Osteoblast (primary cell): ENCODE data around the gene CHPF. TPM values are rescaled to one million over a fixed set of nuclear protein-coding genes. Genes with fewer than 3 reads are reported as not detected.

Experiments used
- DNase-seq: peaks from one replicate; pipeline ENCODE4 v3.0.0; 2011; ENCODE audit warnings: low spot score, mixed read lengths; ENCODE audit not compliant: insufficient read length; ENCODE audit errors: missing footprints
- H2AFZ ChIP-seq: 2 replicates; pipeline ENCODE4 v1.6.0; 2011; ENCODE audit warnings: mild to moderate bottlenecking, low read length
- H3K27ac ChIP-seq: 2 replicates; pipeline ENCODE4 v1.5.1; 2011; ENCODE audit warnings: mild to moderate bottlenecking, low read depth, low read length, moderate library complexity
- H3K27me3 ChIP-seq: 2 replicates; pipeline ENCODE4 v1.6.0; 2012; ENCODE audit warnings: mild to moderate bottlenecking, control low read depth, inconsistent platforms, low read length, moderate library complexity; ENCODE audit not compliant: insufficient read depth
- H3K36me3 ChIP-seq: 2 replicates; pipeline ENCODE4 v1.5.1; 2011; ENCODE audit warnings: mild to moderate bottlenecking, low read length, control low read depth, moderate library complexity; ENCODE audit not compliant: insufficient read depth
- H3K4me1 ChIP-seq: 2 replicates; pipeline ENCODE4 v1.5.1; 2011; ENCODE audit warnings: mild to moderate bottlenecking, low read length, control low read depth, moderate library complexity; ENCODE audit not compliant: insufficient read depth
- H3K4me2 ChIP-seq: 2 replicates; pipeline ENCODE4 v1.6.0; 2011; ENCODE audit warnings: mild to moderate bottlenecking, low read length; ENCODE audit not compliant: insufficient read depth
- H3K4me3 ChIP-seq: fragments of 200-600 bp; sonication (generic); 3 replicates; pipeline ENCODE4 v1.5.1; 2012; ENCODE audit warnings: mild to moderate bottlenecking, low read length, inconsistent platforms; ENCODE audit not compliant: insufficient read depth
- H3K79me2 ChIP-seq: 2 replicates; pipeline ENCODE4 v1.6.0; 2012; ENCODE audit warnings: mild to moderate bottlenecking, low read length, control low read depth, inconsistent platforms; ENCODE audit not compliant: insufficient read depth
- H3K9me3 ChIP-seq: 2 replicates; pipeline ENCODE4 v1.5.1; 2011; ENCODE audit warnings: low read depth, low read length, control low read depth
- H4K20me1 ChIP-seq: 2 replicates; pipeline ENCODE4 v1.6.0; 2012; ENCODE audit warnings: mild to moderate bottlenecking, low read length, control low read depth; ENCODE audit not compliant: insufficient read depth
- CTCF ChIP-seq: IDR thresholded peaks from 2 replicates; pipeline ENCODE4 v1.5.1; 2011; ENCODE audit warnings: mild to moderate bottlenecking, low read depth, low read length, moderate library complexity; ENCODE audit errors: extremely low read depth
- total RNA-seq: library from RNA; depleted of rRNA; stranded (reverse); fragments of >200 nt; gene quantifications from 2 replicates; pipeline ENCODE4 v1.2.3, GENCODE V29; 2012

The CHPF gene
- total RNA-seq, 1 donor = 192 TPM

- Histone ChIP-seq H3K27me3 (peaks cover 8% of the 10 kb centered on the region), H3K4me2 (no peak overlapping the region), H2AFZ (no peak overlapping the region), H4K20me1 (peaks cover 5% of the 10 kb centered on the region), H3K4me3 (no peak overlapping the region), H3K79me2 (no peaks in the 10 kb centered on the region), H3K36me3 (peaks cover 26% of the 10 kb centered on the region), H3K9me3 (no peaks in the 10 kb centered on the region), H3K4me1 (peaks cover 15% of the 10 kb centered on the region), H3K27ac (no peak overlapping the region)
- TF ChIP-seq CTCF = no peak
- no peak for DNase-seq
Measured at GRCh38 chr2:219493086-219493485, 50.5 kb downstream of the CHPF start.

- H2AFZ ChIP-seq = no peak overlapping the region
- H3K36me3 ChIP-seq = peaks cover 31% of the 10 kb centered on the region
- H3K4me1 ChIP-seq = peaks cover 10% of the 10 kb centered on the region
- H3K9me3 ChIP-seq = no peaks in the 10 kb centered on the region
- no peaks in the 10 kb centered on the region for H3K79me2 ChIP-seq
- H3K4me3 ChIP-seq = no peak overlapping the region
- no peak for TF ChIP-seq CTCF
- H4K20me1 ChIP-seq = peaks cover 5% of the 10 kb centered on the region
- H3K27ac ChIP-seq = no peak overlapping the region
- H3K4me2 ChIP-seq = no peak overlapping the region
- peaks cover 8% of the 10 kb centered on the region for H3K27me3 ChIP-seq
- DNase-seq = no peak
Measured at GRCh38 chr2:219492575-219492974, 51.0 kb downstream of the CHPF start.

GRCh38 chr2:219491278-219491963 lies 52.2 kb downstream of the CHPF start:
- no peak overlapping the region for H3K4me3 ChIP-seq
- no peak for TF ChIP-seq CTCF
- peaks cover 5% of the 10 kb centered on the region for H4K20me1 ChIP-seq
- H3K27ac ChIP-seq = no peak overlapping the region
- H3K9me3 ChIP-seq = no peaks in the 10 kb centered on the region
- H3K79me2 ChIP-seq = no peaks in the 10 kb centered on the region
- H3K4me2 ChIP-seq = no peak overlapping the region
- no peak for DNase-seq
- peaks cover 40% of the 10 kb centered on the region for H3K36me3 ChIP-seq
- no peaks in the 10 kb centered on the region for H3K27me3 ChIP-seq
- H2AFZ ChIP-seq = no peak overlapping the region
- peaks cover 7% of the 10 kb centered on the region for H3K4me1 ChIP-seq

- no peak overlapping the region for H2AFZ ChIP-seq
- no peak overlapping the region for H3K4me2 ChIP-seq
- no peak for DNase-seq
- H3K36me3 ChIP-seq = peaks cover 44% of the 10 kb centered on the region
- no peaks in the 10 kb centered on the region for H3K9me3 ChIP-seq
- no peaks in the 10 kb centered on the region for H3K27me3 ChIP-seq
- TF ChIP-seq CTCF = no peak
- H3K27ac ChIP-seq = no peak overlapping the region
- H3K4me1 ChIP-seq = peaks cover 6% of the 10 kb centered on the region
- no peaks in the 10 kb centered on the region for H3K79me2 ChIP-seq
- peaks cover 8% of the 10 kb centered on the region for H4K20me1 ChIP-seq
- H3K4me3 ChIP-seq = no peak overlapping the region
Measured at GRCh38 chr2:219490600-219491130, 52.9 kb downstream of the CHPF start.
